Suprapubic skin (tissue), 4 donors: ENCODE results near the gene RBM22. TPM values are rescaled to one million over a fixed set of nuclear protein-coding genes. Genes with fewer than 3 reads are reported as not detected.

Experiments
- DNase-seq, 2 donors: peaks; one replicate each; pipeline ENCODE4 v3.0.0-alpha.2; 2019; ENCODE audit warnings: low spot score in 2 of 2
- H3K27ac ChIP-seq: fragments of 200-600 bp; sonication (generic); one replicate; pipeline ENCODE4 v1.5.1; 2019
- H3K27me3 ChIP-seq: fragments of 200-600 bp; sonication (generic); one replicate; pipeline ENCODE4 v1.5.1; 2019
- H3K36me3 ChIP-seq: fragments of 200-600 bp; sonication (generic); one replicate; pipeline ENCODE4 v1.5.1; 2019
- H3K4me1 ChIP-seq: fragments of 200-600 bp; sonication (generic); one replicate; pipeline ENCODE4 v1.5.1; 2019
- H3K4me3 ChIP-seq: fragments of 200-600 bp; sonication (generic); one replicate; pipeline ENCODE4 v1.5.1; 2019; ENCODE audit warnings: mild to moderate bottlenecking
- H3K9me3 ChIP-seq: fragments of 200-600 bp; sonication (generic); one replicate; pipeline ENCODE4 v1.5.1; 2019
- EP300 ChIP-seq: sonication (generic); formaldehyde crosslinking; IDR thresholded peaks from one replicate; pipeline ENCODE4 v1.6.1; 2017; ENCODE audit warnings: antibody characterized with exemption
- POLR2A ChIP-seq, 2 donors: fragments of 450-650 bp; IDR thresholded peaks; one replicate each; pipeline ENCODE4 v1.6.1; 2017; ENCODE audit warnings: antibody characterized with exemption in 2 of 2, mild to moderate bottlenecking in 2 of 2, moderate library complexity in 2 of 2
- POLR2AphosphoS5 ChIP-seq, 3 donors: sonication (generic); formaldehyde crosslinking; IDR thresholded peaks; one replicate each; pipeline ENCODE4 v1.6.1; 2017; ENCODE audit warnings: antibody characterized with exemption in 3 of 3
- WGBS: methylation state at CpG from one replicate; pipeline ENCODE4 v1.1.5; 2018; 5-methylcytosine and 5-hydroxymethylcytosine counted together
- total RNA-seq, 4 donors: library from RNA; depleted of rRNA; stranded (reverse); fragments of >200 nt; gene quantifications; one replicate each; pipeline ENCODE4 v1.1.0, GENCODE V29; 2016
- TF ChIP-seq, protein P1 (sequence below), 2 donors: fragments of 200-600 bp in 1 of 2; fragments of 450-650 bp in 1 of 2; sonication (generic) in 1 of 2; IDR thresholded peaks; one replicate each; pipeline ENCODE4 v1.5.1; 2016 to 2019; ENCODE audit warnings: antibody characterized with exemption in 2 of 2, mild to moderate bottlenecking in 1 of 2, moderate library complexity in 1 of 2

Gene RBM22
- total RNA-seq, 4 donors from 2014 or later: 30.1 to 63.9 (median 43.8) TPM

- Histone ChIP-seq H3K36me3 (no peaks in the 10 kb centered on the region), H3K4me1 (peaks cover 18% of the 10 kb centered on the region), H3K27ac (no peak overlapping the region), H3K27me3 (no peaks in the 10 kb centered on the region), H3K4me3 (no peak overlapping the region), H3K9me3 (no peaks in the 10 kb centered on the region)
- WGBS: 75% methylated on average over 7 of the region's 11 CpGs
- TF ChIP-seq EP300 (no peak), POLR2AphosphoS5 (IDR thresholded peaks at IDR 0.05) (no peak), POLR2A (IDR thresholded peaks at IDR 0.05) (no peak)
- TF ChIP-seq, protein P1, sequence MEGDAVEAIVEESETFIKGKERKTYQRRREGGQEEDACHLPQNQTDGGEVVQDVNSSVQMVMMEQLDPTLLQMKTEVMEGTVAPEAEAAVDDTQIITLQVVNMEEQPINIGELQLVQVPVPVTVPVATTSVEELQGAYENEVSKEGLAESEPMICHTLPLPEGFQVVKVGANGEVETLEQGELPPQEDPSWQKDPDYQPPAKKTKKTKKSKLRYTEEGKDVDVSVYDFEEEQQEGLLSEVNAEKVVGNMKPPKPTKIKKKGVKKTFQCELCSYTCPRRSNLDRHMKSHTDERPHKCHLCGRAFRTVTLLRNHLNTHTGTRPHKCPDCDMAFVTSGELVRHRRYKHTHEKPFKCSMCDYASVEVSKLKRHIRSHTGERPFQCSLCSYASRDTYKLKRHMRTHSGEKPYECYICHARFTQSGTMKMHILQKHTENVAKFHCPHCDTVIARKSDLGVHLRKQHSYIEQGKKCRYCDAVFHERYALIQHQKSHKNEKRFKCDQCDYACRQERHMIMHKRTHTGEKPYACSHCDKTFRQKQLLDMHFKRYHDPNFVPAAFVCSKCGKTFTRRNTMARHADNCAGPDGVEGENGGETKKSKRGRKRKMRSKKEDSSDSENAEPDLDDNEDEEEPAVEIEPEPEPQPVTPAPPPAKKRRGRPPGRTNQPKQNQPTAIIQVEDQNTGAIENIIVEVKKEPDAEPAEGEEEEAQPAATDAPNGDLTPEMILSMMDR (IDR thresholded peaks at IDR 0.05): no peak
- DNase-seq: peak in 1 of 2 donors; percentile 55
Observed at GRCh38 chr5:150659360-150660107, 41.3 kb downstream of the RBM22 start.

DNA sequence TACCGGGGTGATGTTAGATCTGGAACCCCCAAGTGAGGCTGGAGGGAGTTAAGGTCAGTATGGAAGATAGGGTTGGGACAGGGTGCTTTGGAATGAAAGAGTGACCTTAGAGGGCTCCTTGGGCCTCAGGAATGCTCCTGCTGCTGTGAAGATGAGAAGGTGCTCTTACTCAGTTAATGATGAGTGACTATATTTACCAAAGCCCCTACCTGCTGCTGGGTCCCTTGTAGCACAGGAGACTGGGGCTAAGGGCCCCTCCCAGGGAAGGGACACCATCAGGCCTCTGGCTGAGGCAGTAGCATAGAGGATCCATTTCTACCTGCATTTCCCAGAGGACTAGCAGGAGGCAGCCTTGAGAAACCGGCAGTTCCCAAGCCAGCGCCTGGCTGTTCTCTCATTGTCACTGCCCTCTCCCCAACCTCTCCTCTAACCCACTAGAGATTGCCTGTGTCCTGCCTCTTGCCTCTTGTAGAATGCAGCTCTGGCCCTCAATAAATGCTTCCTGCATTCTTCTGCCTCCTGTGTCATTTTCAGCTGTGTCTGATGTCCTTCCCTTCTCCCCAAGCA is 42.1 kb downstream of the RBM22 start:
- no peak overlapping the region for H3K4me3 ChIP-seq
- TF ChIP-seq POLR2AphosphoS5 (IDR thresholded peaks at IDR 0.05): no peak
- TF ChIP-seq POLR2A (IDR thresholded peaks at IDR 0.05): no peak
- TF ChIP-seq, protein P1 (IDR thresholded peaks at IDR 0.05): no peak
- TF ChIP-seq EP300: no peak
- WGBS: 87% methylated on average over 3 of the region's 3 CpGs
- H3K9me3 ChIP-seq: no peaks in the 10 kb centered on the region
- H3K27me3 ChIP-seq: no peaks in the 10 kb centered on the region
- DNase-seq: no peak
- peaks cover 18% of the 10 kb centered on the region for H3K4me1 ChIP-seq
- no peaks in the 10 kb centered on the region for H3K36me3 ChIP-seq
- H3K27ac ChIP-seq: no peak overlapping the region

DNA sequence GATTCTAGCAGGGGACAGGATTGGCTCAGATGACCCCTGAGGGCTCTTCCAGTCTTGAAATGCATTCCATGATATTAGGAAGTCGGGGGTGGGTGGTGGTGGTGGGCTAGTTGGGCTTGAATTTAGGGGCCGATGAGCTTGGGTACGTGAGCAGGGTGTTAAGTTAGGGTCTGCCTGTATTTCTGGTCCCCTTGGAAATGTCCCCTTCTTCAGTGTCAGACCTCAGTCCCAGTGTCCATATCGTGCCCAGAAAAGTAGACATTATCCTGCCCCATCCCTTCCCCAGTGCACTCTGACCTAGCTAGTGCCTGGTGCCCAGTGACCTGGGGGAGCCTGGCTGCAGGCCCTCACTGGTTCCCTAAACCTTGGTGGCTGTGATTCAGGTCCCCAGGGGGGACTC is 42.7 kb downstream of the RBM22 start:
- WGBS: 93% methylated on average over 4 of the region's 4 CpGs
- TF ChIP-seq POLR2AphosphoS5 (IDR thresholded peaks at IDR 0.05): no peak
- TF ChIP-seq EP300: no peak
- TF ChIP-seq POLR2A (IDR thresholded peaks at IDR 0.05): no peak
- TF ChIP-seq, protein P1 (IDR thresholded peaks at IDR 0.05): no peak
- Histone ChIP-seq H3K27ac (no peak overlapping the region), H3K27me3 (no peaks in the 10 kb centered on the region), H3K36me3 (no peaks in the 10 kb centered on the region), H3K9me3 (no peaks in the 10 kb centered on the region), H3K4me1 (peaks cover 18% of the 10 kb centered on the region), H3K4me3 (no peak overlapping the region)
- peak in 1 of 2 donors; percentile 46 for DNase-seq

DNA sequence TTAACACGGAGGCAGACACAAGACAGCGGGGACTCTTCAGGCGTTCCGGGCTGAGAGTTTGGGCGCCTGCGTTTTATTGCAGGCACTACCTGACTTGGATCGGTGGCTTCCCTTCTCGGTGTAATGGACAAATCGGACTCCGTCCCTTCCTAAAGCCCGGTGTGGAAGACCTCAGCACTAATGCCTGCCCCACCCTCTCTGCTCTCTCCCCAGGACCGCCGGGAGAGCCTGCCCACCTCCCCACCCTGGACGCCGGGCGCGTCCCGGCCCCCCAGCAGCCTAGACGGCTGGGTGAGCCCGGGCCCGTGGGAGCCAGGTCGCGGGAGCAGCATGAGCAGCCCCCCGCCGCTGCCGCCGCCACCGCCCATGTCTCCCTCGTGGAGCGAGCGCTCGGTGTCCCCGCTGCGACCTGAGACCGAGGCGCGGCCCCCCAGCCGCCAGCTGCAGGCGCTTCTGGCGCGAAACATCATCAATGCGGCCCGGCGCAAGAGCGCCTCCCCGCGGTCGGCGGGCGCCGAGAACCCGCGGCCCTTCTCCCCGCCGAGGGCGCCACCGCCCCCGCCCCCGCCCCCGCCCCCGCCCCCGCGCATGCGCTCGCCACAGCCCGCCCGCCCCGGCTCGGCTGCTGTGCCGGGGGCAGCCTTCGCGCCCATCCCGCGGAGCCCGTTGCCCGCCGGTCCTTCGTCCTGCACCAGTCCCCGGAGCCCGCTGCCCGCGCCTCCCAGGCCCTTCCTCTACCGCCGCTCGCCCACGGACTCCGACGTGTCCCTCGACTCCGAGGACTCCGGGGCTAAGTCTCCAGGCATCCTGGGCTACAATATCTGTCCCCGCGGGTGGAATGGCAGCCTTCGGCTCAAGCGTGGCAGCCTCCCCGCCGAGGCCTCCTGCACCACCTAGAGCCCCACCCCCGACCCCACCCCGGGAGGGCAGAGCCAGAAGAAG is 44.4 kb downstream of the RBM22 start:
- Histone ChIP-seq H3K36me3 (no peaks in the 10 kb centered on the region), H3K4me3 (peak overlapping the region; percentile 59), H3K27me3 (no peaks in the 10 kb centered on the region), H3K4me1 (peaks cover 18% of the 10 kb centered on the region), H3K27ac (peak overlapping the region; percentile 15), H3K9me3 (no peaks in the 10 kb centered on the region)
- TF ChIP-seq POLR2AphosphoS5 (IDR thresholded peaks at IDR 0.05) (no peak), EP300 (no peak), POLR2A (IDR thresholded peaks at IDR 0.05) (no peak)
- TF ChIP-seq, protein P1 (IDR thresholded peaks at IDR 0.05): peak; percentile 25 to 77
- peak in 1 of 2 donors; percentile 76 for DNase-seq
- WGBS: 8% methylated on average over 37 of the region's 99 CpGs
